Heart left ventricle (tissue), 13 donors: ENCODE measurements around the gene AHCYL2.

ENCODE experiments used
- POLR2A ChIP-seq, 2 donors: fragments of 450-650 bp; IDR thresholded peaks; one replicate each; pipeline ENCODE4 v1.6.1; 2017; ENCODE audit warnings: antibody characterized with exemption in 2 of 2, mild to moderate bottlenecking in 2 of 2, moderate library complexity in 2 of 2
- TF ChIP-seq, protein P1 (sequence below), 12 donors: fragments of 200-600 bp; sonication (generic) in 4 of 12; IDR thresholded peaks; one replicate each; pipeline versions ENCODE4 v1.5.0 to v1.8.0; 2018 to 2022; ENCODE audit warnings: antibody characterized with exemption in 12 of 12, mild to moderate bottlenecking in 5 of 12
- donor health status: ischemic (EF 13 %, LVEDD 7.1; RV severe dilation, severe dysfunction).
- donor health status: DM: no; HTN: yes; CAD: no.
- donor health status: DM: no; HTN: no; CAD: no.
- donor health status: ischemic (EF 25% LVEDD 6.9; RV normal size, moderate dysfunction).
- donor health status: ischemic (EF 25% LVEDD 5.7; RV mildly dilated, moderate dysfunction).
- donor health status: ischemic (EF 35%, LVEDD 5.7; RV mildly dilated, moderate dysfunction).
- donor health status: nonischemic (EF 11% LVEDD 7.7; RV severe dilation, severe dysfunction).
- donor health status: DM: yes; HTN: yes; CAD: no.
- donor health status: PGD.
- donor health status: ischemic (EF 29% LVEDD 5.4; RV normal size, mild dysfunction).
- donor health status: nonischemic (EF 23%, LVEDD 6.1; RV moderate dilation, normal function).

DNA sequence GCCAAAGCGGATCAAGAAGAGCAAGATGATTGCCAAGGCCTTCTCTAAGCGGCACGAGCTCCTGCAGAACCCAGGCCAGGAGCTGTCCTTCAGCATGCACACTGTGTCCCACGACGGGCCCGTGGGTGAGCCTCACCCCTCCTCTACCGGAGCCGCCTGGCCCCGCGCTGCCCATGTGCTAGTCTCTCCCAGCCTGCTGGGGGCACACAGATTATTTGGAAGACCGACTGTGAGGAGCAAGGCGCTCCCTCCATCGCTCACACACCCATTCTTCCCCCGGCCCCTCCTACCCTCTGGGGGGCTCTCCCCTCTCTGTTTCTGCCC is 13.9 kb upstream of the AHCYL2 start:
- TF ChIP-seq, protein P1, sequence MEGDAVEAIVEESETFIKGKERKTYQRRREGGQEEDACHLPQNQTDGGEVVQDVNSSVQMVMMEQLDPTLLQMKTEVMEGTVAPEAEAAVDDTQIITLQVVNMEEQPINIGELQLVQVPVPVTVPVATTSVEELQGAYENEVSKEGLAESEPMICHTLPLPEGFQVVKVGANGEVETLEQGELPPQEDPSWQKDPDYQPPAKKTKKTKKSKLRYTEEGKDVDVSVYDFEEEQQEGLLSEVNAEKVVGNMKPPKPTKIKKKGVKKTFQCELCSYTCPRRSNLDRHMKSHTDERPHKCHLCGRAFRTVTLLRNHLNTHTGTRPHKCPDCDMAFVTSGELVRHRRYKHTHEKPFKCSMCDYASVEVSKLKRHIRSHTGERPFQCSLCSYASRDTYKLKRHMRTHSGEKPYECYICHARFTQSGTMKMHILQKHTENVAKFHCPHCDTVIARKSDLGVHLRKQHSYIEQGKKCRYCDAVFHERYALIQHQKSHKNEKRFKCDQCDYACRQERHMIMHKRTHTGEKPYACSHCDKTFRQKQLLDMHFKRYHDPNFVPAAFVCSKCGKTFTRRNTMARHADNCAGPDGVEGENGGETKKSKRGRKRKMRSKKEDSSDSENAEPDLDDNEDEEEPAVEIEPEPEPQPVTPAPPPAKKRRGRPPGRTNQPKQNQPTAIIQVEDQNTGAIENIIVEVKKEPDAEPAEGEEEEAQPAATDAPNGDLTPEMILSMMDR (IDR thresholded peaks at IDR 0.05) = no peak
- TF ChIP-seq POLR2A (IDR thresholded peaks at IDR 0.05) = no peak
